Midbrain (tissue), 1 donor: ENCODE results near the gene BTBD7.
"Not testable (repeated sequence)": the region's sequence is repeated elsewhere in the genome, so short reads cannot be mapped to it uniquely, and the experiment has no call there.

Experiments
- DNase-seq: peaks from one replicate; lab custom pipeline; 2025; lab: John Stamatoyannopoulos, UW

BTBD7 gene

DNA sequence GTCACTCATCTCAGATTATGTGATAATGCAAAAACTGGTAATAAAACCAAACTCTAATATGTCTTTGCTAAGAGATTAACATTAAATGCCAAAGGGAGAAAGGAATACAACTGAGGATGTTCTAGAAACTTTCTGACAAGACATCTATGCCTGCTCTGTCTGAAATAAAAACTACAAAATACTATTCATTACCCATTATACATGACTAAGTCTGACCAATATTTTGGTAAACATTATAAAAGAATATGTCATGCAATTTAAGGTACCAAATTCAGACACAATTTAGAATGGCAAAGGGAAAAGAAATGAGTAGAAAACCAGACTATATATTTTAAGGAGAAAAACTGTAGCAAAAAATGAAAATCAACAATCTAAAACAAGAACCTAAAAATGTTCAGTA lies 86.3 kb downstream of the BTBD7 start:
- no peak for DNase-seq

DNA sequence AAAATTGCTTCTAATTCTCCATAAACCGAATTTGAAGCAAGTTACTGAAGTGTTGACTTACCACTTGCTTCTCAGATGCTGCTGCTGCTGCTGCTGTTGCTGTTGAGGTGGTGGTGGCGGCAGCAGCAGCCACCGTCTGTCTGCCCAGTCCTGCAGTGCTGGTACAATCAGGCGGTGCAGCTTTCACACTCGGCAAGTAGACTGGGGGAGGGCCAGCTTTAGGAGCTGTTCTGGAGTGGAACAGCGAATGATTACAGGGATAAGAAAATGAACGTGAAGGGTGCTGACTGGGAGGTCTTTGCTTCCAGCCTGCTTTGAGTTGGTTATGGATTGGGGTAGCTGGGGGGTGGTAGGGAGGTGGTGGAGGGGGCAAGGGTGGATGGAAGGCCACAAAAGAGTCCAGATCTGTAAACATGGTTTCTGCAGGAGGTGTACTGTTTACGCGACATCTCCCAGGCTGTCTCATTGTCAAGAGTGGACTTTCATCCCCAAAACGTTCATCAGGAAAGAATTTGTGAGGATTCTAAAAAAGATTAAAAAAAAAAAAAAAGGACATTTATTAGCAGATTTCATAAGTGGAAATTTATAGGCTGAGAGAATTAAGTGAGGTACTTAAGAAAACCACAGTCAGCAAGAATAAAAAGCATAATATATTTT lies 86.9 kb downstream of the BTBD7 start:
- DNase-seq: no peak

DNA sequence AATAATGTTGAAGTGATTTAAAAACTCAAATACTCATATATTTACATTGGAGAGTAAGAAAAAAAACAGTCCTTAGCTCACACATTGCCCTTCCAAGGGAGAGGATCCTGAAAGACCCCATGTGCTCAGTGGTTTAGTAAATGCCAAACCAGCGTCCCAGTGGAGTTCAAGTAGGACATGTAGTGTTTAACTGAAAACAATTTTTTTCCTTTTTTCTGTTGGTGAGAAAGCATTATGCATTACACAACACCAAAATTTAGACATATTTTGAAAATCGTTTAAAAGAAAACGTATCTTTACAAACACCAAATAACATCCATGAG lies 92.2 kb downstream of the BTBD7 start:
- DNase-seq: no peak

DNA sequence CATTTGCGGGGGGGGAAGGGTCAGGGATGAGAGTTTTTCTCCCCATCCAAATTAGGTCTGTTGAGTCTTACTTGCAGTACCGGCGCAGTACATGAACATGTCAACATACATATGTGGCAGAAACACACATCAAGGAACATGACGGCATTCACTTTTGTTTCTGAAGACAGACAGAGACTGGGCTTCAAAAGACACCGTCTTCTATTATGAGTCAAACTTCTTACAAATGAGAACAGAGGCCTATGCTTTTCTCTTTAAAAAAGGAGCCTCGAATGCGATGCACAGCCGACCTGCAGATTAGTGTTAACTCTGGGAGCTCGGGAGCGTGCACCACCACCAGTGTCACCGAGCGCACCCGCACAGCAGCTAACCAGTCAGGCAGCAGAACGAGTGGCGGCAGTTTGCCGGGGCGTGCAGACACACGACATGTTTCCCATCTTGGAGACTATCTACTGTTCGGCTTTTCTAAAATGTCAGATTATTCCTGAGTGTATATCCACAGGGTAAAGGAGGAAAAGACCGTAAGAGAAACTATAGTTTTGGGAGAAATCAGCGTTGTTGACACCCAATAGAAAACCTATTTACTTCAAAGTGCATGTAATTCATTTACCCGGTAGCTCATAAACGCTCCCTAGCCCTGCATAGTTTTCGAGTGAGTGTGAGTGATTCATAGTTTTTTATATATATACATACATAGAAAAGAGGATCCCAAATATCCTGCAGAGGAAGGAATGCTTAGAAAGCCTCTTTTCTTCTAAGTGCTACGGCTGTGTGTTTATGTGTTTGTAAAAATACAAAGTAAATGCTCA lies 92.8 kb downstream of the BTBD7 start:
- DNase-seq: no peak

DNA sequence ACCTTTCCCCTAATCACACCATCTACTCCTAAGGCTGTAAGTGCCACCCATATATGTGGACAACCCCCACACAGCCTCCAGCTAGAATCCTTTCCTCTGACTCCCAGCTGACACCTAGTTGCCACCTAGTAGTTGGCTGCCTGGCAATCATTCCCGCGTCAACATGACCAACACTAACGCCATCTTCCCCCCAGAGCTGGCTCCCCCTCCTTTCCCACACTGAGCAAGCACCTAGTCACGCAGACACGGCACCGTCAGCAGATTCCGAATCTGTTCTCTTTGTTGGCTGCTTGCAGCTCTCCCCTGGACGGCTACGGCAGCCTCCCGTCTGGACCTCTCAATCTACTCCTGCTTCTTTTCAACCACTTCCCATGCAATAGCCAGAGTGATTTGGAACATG lies 98.0 kb downstream of the BTBD7 start:
- no peak for DNase-seq

DNA sequence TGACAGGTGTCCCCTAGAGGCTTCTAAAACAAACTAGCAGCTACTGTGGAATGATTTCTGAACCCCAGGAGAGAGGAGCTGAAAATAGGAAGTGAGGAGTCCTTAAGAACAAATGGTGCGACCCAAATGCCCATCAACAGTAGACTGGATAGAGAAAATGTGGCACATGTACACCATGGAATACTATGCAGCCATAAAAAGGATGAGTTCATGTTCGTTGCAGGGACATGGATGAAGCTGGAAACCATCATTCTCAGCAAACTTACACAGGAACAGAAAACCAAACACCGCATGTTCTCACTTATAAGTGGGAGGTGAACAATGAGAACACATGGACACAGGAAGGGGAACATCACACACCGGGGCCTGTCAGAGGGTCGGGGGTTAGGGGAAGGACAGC lies 99.8 kb downstream of the BTBD7 start:
- DNase-seq: not testable (repeated sequence)

DNA sequence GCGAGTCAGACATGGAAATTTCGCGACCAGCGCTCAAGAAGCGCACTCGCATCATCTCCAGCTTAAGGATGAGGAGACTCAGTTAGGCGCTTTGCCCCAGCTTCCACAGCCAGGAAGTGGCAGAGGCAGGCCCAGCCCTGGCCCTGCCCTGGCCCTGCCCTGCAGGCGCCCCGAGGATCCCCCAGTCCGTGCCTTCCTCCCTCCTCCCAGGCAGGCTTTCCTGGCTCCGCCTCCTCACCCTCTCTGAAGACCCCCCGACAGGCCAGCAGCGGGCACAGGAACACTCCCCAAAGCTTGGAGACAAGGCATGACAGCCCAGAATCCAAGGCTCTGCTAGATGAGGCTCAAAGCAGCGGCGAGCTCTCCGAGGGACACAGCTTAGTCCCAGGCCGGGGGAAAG lies 100.7 kb downstream of the BTBD7 start:
- no peak for DNase-seq

DNA sequence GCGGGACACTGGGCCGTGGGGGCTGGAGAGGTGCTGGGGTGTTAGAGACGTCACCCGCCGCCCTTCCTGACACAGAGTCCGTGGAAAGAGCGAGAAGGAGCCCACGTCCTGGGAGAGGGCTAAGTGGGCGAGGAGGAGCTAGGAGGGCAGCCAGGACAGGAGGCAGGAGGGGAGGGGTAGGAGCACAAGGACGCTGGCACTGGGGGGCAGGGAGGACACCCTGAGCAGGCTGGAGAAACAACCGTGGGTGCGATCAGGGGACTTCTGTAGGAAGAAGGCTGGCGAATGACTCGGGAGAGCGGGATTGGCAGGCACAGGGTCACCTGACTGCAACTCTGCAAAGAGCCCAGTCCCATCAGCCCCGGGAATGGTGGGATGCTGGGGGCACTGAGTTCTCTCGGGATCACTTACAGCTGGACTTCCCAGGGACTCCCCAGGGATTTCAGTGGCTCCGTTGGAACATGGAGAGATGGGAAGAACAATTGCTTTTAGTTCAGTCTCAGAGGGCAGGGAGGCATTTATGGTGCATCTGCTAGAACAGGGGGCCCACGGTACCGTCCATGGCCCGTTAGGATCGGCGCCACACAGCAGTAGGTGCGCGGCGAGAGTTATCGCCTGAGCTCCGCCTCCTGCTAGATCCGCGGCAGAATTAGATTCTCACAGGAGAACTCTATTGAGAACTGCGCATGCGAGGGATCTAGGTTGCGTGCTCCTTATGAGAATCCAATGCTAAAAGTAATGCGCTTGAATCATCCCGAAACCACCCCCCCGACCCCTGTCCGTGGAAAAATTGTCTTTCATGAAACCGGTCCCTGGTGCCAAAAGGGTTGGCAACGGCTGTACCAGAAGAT lies 101.5 kb downstream of the BTBD7 start:
- peak; percentile 4 for DNase-seq

DNA sequence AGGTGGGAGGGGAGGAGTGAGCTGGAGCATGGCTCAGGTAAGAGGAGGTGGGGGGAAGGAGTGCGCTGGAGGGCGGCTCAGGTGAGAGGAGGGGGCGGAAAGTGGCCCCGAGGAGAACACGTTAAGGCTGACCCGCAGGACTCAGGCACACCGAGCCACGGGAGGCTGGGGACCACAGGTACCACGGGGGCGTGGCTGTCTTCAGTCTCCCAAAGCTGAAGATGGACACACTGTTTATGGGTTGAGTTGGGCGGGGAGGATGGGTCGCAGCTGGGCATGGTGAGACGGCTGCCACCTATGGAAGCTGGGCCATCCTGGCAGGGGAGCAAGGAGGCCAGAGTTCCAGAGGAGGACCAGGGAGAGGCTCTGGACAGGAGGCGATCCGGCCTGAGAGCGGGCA lies 102.3 kb downstream of the BTBD7 start:
- DNase-seq: no peak

DNA sequence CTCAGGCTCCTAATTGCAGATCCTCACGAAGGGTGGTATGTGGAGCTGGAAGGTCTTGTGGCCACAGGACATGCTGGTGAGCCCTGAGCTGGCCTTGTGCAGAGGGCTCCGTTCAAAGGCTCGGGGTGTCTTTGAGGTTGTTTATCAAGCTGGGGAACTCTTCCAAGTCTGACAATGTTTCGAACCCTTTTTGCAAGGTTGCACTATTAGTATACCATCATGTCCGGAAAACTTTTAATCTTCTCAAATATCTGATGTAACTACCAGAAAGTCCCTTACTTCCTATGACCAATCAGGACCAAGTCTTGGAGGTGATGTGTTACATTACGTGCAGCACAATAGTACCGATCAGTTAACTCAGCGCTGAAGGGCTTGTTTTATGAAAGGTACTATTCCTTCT lies 104.3 kb downstream of the BTBD7 start:
- no peak for DNase-seq

DNA sequence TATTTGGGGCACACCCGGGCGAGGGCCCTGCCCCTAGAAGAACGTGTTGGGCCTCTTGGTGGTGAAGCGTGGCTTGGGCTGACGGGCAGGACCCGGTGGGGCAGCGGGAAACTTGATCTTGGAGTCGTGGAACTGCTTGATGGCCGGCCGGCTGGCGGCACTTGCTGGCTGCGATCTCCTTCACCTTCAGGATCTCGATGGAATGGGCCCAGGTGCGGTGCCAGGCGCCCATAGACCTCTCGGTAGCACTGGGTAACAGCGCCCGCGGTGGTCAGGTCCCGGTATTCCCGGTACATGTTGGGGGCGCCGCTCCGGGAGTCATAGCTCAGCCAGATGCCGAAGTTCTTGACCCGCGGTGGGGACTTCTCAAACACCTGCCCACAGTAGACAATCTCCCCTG lies 109.3 kb downstream of the BTBD7 start:
- DNase-seq: no peak

DNA sequence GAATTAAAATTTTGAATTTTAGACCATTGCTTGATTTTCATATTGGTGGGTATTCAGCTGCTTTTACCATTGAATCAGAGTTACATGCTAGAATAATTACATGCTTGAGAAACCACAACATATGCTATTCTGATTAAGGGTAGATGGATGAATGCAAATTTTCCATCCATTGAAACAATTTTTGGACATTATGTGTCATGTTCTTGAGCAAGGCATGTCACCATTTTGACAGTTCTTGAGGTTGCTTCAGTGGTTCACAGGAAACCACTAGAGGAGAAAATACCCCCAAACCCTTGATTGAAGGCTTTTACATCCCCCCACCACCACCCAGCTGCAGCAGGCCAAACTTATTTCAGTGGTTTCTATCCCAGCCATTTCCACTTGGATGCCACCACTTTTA lies 112.3 kb downstream of the BTBD7 start:
- DNase-seq: no peak

DNA sequence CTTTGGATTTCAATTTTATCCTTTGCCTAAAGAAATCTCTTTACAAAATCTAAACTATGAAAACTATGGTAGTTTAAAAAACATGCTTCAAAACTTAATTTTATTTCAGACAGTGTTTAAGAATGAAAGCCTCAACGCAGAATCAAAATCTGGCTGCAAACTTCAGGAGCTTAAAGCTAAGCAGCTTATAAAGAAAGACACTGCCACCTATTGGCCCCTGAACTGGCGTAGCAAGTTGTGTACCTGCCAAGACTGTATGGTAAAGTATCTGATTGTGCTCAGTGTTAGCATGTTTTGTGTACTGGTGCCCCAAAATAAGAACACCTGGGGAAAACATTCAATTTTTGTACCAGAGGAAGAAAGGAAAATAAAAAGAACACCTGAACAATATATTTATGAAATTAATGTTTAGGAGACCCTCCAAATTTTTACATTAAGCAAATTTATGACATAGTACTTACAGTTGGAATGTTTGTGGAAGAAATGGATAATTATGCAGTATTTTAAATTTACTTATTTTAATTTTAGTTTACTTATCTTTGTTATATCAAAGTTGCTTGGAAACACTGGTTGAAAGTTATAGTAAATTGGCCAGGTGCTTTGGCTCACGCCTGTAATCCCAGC lies 113.6 kb downstream of the BTBD7 start:
- peak; percentile 50 for DNase-seq

DNA sequence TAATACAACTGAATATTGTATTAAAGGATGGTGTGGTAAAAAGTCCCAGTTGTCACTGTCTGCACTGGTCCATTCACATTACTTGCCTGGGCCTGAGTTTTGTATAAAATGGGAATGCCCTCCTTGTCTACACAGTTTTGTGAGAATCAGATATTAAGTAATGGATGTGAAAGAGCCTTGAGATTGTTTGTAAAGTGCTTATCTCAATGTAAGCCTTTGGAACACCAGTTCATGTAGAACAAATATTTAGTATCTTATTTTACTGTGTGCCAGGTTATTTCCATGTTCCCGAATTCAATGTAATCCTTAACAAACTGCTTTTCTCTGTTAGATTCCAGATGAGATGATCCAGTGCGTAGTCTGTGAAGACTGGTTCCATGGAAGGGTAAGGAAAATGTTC lies 118.2 kb downstream of the BTBD7 start:
- DNase-seq: no peak

DNA sequence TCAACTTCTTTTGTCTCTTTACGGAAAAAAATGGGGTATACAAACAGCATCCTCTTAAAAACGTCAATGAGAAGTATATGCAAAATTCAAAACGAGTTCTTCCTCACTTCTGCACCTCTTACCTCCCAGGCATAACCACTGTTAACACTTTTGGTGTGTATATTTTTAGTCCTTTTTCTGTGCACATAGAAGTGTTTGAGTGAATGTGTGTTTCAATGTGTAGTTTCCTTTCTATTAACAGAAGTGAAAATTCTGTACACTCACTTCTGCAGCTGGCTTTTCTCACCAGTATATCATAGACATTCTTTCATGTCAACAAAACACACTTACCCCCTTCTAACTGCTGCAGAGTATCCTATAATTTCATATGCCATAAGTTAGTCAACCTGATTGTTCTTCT lies 120.4 kb downstream of the BTBD7 start:
- DNase-seq: no peak

DNA sequence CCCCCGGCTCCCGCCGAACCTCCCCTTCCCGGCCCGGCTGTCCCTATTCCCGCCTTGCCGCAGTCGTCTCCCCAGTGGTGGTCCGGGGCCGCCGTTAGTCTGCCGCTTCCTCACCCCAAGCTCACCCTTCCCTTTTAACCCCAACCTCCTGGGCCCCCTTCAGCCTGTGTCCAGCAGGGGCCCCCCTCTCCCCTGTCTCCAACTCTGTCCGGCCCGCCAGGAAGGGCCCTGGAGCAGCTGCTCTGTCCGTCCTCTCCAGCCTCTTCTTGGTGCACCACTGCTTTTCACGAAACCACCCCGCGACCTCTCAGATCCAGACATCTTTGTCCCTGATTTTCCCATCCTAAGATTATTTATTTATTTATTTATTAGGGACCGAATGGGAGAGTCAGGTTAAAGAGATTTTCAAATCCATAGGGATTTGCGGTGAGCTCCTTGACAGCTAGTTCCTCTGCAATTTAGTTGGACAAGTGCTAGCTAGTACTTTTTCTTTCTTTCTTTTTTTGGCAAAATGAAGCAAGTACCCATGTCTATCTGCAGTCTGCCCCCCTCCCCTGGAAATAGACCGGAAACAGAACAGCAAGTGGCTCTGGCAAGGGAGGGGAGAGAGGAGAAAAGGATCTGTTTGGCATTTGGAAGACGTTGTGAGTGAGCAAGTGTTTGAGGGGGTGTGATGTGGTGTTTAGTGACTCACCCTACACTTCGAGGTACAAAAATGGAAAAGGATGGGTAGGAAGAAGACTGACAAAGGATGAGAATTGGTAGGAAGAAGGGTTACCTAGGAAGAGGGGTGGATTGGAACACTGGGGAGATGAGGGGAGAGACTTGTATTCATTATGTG lies 125.1 kb downstream of the BTBD7 start:
- peak; percentile 58 for DNase-seq

DNA sequence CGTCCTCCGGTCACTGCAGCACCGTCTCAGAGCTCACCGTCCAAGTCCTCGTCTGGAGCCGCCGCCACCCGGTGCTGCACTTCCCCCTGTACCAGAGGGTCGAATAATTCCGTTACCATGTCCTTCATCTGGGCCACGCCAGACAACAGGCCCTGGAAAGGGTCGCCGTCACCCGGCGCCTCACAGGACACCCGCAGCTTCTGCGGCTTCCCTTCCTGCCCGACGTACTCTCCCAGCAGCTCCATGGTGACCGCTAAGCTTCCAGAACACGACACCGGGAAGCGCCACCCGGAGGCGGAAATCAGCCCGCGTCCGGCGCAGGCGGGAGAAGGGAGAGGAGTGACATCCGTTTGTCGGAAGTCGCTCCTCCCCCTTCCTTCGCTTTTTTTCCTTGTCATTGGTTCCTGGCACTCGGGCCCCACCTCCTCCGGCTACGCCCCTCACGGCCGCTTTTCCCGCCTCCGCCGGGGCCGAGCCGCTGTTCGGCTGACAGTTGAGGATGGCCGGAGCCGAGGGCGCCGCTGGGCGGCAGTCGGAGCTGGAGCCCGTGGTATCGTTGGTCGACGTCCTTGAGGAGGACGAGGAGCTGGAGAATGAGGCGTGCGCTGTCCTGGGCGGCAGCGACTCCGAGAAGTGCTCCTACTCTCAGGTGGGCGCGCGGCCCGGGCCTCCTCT lies 125.9 kb downstream of the BTBD7 start, which contains the start of the genes GON7 and UBR7:
GON7 (minus strand) TSS at position 273 of the 675 bp plus-strand sequence; CDS start at position 245, 28 bp downstream.
UBR7 (plus strand) TSS at position 464 of the 675 bp plus-strand sequence; CDS start at position 500, 36 bp downstream.
- peak; percentile 99 for DNase-seq

DNA sequence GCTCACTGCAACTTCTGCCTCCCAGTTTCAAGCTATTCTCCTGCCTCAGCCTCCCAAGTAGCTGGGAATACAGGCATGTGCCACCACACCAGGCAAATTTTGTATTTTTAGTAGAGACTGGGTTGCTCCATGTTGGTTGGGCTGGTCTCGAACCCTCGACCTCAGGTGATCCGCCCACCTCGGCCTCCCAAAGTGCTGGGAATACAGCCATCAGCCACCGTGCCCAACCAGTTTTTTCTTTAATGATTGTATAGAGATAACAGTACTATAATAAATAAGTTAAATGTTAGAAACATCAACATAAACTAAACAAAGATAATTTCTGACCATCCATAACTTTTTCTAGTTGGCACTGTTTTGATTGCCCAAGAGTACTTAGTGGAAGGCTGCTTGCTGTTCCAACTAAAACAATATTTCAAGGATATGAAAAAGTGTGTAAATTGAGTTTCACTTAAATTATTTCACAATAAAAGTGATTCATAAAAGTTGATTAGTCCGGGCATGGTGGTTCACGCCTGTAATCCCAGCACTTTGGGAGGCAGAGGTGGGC lies 131.6 kb downstream of the BTBD7 start:
- no peak for DNase-seq

DNA sequence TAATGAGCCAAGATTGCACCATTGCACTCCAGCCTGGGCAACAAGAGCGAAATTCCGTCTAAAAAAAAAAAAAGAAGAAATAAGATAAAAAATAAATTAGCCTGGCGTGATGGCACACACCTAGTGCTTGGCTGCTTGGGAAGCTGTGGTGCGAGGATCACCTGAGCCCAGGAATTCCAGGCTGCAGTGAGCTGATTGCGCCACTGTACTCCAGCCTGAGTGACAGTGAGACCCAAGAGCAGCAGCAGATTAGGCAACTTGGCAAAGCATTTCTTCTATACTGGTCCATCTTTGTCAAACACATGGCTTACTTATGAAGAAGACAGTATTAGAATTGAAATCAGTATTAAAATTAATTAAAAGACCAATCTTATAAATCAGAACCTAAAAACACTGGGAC lies 132.3 kb downstream of the BTBD7 start:
- no peak for DNase-seq

DNA sequence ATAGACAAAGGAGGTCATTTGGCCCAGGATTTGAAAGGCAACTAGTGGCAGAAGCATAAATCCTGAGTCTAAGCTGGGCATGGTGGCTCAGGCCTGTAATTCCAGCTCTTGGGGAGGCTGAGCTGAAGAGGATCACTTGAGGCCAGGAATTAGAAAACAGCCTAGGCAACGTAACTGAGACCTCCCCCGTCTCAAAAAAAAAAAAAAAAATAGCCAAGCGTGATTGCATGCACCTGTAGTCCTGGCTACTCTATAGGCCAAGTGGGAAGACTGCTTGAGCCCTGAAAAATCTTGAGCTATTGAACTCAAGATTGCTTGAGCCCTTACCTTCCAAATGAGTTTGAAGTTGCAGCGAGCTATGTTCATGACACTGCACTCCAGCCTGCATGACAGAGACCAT lies 133.8 kb downstream of the BTBD7 start:
- DNase-seq: no peak
